GM12873 (cell line): Measurements from ENCODE around the gene ZHX3.
A peak's percentile ranks its signal among the peaks of the same experiment; 100 is the strongest.

Source experiments
- TF ChIP-seq, protein P1 (sequence below): IDR thresholded peaks from 2 replicates; pipeline ENCODE4 v1.5.1; 2012; ENCODE audit warnings: low read depth, mild to moderate bottlenecking, moderate library complexity, low read length, control low read depth; ENCODE audit not compliant: insufficient read depth; ENCODE audit errors: missing control alignments

ZHX3 gene

DNA sequence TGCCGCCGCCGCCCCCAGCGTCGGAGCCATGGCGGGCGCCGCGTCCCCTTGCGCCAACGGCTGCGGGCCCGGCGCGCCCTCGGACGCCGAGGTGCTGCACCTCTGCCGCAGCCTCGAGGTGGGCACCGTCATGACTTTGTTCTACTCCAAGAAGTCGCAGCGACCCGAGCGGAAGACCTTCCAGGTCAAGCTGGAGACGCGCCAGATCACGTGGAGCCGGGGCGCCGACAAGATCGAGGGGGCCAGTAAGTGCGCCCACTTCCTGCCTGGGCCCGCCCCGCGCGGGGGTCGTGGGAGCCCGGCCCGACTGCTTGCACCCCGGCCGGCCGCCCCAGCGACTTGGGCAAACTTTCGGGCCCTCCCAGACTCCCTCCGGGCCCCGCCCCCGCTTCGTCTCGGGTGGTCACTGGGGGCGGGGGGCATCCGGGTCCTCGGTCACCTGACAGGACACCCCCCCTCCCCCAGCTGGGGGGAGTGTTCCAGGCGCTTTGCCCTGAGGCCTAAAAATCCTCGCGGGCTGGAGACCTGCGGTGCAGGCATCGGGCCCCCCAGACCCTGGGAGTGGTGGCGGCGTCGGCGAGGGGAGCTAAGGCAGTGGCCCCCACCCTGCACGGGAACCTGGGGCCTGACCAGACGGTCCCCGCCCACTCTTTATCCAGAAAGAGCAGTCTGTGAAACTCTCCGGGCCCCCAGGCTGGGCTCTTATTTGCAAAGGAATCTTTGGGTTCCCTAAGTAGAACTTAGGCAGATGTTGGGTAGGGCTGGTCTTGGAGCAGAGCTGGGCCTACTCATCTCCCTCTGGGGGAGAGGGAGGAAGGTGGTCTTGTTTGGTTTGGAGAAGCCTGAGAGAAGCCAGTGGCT lies 179.7 kb downstream of the ZHX3 start:
- TF ChIP-seq, protein P1, sequence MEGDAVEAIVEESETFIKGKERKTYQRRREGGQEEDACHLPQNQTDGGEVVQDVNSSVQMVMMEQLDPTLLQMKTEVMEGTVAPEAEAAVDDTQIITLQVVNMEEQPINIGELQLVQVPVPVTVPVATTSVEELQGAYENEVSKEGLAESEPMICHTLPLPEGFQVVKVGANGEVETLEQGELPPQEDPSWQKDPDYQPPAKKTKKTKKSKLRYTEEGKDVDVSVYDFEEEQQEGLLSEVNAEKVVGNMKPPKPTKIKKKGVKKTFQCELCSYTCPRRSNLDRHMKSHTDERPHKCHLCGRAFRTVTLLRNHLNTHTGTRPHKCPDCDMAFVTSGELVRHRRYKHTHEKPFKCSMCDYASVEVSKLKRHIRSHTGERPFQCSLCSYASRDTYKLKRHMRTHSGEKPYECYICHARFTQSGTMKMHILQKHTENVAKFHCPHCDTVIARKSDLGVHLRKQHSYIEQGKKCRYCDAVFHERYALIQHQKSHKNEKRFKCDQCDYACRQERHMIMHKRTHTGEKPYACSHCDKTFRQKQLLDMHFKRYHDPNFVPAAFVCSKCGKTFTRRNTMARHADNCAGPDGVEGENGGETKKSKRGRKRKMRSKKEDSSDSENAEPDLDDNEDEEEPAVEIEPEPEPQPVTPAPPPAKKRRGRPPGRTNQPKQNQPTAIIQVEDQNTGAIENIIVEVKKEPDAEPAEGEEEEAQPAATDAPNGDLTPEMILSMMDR = no peak

DNA sequence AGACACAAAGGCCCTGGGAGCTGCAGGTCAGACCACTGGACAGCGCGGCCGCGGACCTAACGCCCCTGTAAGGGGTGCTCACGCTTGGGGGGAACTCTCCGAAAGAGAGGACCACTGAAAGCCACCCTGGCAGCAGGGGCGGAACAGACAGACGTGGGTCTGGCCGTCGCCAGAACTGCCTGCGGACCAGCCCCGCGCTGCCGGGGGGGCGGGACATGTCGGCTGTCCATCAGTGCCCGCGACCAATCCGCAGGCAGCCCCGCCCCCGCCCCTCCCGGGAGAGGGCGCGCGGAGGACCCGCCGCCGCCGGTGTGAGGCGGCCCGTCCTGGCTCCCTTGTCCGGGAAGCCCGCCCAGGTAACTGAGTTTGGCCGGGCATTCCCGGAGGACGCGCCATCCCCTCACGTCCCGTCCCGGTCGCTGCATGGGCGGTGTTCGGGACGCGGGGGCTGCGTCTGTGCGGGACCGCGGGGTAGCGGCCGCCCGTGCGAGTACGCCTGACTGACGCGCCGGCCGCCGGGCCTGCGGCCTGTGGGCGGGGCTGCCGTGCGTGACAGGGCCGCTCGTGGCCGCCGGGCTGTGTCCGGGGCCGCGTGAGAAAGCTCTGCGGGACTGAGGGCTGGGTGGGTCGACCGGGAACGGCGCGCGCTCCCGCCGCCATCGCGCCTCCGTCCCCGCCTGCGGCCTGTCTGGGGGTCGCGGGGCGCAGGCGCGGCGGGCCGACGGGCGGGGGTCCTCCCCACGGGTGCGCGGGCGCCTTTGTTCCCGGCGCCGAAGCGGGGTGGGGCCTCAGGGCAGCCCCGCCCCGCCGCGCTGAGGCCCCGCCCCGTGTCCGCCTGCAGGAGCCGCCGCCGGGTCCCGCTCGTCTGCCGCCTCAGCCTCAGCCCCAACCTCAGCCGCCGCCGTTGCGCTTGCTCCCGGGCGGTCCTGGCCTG lies 180.6 kb downstream of the ZHX3 start, which contains the start of gene PLCG1:
TSS of gene PLCG1 (plus strand) at position 864 of the 934 bp plus-strand sequence. CDS start 99 bp downstream, outside the sequence.
- TF ChIP-seq, protein P1 = no peak

DNA sequence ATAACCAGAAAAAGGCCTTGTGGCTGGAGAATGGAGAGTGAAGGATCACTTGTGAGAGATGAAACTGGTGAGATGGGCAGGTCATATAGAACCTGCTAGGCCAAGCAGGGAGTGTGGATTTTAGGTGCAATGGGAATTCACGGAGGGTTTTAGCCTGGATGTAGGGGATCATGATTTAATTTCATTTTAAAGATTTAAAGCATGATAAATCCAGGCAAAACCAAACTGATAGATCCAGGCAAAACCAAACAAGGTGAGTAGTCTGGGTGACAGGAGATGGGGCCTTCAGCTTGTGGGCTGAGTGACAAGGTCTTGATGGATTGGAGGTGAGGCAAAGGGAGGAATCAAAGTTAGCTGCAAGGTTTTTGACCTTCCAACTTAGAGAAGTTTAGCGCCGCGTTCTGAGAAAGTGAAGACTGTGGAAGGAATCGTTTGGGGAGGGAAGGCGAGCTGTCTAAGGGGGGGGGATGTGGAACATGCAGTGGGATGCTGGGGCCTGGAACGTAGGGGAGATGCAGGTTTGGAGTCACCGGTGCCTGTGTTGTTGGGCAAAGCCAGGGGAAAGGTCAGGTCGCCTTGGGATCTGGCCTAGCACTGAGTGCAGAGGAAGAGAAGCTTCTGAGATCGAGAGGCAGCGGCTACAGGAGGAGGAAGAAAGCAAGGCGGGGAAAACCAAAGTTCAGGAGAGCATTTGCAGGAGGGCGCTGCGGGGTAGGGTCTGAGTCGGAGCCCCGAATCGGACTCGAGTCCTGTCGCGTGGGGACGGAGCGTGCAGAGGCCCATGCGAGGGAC lies 181.4 kb downstream of the ZHX3 start:
- TF ChIP-seq, protein P1 = no peak

DNA sequence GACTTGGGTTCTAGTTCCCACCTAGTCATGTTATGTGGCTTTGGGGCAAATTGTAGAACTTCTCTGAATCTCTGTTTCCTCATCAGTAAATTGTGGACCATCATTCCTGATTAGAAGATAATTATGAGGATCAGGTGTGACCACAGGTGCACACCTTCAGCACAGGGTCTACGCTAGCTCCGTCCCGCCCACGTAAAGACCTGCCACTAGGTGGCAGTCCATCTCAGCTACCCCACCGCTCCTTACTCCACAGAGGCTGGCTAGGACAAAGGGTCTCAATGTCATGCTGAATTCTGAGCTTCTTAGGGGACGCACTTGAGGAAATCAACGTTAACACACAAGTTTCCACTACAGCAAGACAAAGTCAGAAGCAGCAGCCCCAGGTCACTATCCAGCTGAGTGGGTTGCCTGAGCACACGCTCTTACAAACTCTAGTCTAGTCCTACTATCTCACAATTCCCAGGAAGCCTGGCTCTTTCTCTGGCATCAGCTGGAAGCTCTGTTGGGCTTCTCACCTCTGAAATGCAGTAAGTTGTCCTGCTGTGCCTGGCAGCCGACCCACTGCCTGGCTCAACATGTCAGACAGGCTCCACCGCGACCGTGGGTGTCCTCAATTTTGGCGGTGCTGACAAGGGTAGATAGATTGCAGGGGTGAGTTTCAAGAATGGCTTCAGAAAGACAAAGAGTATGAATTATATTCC lies 182.2 kb downstream of the ZHX3 start:
- TF ChIP-seq, protein P1 = peak; percentile 89

DNA sequence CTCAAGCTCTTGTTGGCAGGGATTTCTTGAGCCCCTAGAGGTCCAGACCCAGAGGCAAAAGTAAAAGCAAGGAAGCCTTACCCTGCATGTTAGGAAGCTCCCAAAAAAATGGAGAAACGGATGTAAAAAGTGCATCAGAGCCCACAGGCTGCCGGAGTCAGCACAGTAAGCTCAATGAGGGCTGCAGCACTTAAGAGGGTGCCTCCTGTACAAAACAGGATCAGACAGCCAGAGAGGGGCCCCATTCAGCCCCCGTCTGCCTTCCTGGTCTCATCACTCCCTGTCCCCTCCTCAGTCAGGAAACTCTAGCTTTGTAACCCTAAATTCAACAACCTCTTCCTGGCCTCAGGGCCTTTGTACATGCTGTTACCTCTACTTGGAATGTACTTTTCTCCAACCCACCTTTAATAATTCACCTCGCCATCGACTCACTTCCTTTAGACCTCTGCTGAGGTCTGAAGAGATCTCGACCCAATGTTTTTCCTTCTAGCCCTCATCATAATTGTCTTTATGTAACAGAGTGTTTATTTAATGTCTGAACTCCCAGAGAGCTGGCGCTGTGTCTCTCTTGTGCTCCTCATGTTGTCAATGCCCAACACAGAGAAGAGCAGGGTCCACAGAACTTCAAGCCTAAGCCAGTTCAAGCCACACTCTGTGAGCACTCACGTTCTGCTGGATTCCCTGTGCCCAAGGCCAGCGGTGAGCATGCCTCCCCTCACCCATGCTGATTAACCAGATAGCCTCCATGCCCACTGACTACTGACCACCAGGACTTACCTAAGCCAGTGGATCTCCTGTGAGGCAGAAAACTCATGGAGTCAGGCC lies 183.0 kb downstream of the ZHX3 start:
- TF ChIP-seq, protein P1 = no peak
